NCI-H2196 treated with DMSO at 0.1 percent for 48 hours (cell line): Measurements from ENCODE around the gene ZP1.
"Not testable (repeated sequence)": the region's sequence is repeated elsewhere in the genome, so short reads cannot be mapped to it uniquely, and the experiment has no call there.

Experiments
- DNase-seq: peaks from one replicate; lab custom pipeline; 2025; ENCODE audit not compliant: unreplicated experiment; lab: John Stamatoyannopoulos, UW

Gene ZP1

GRCh38 chr11:60905551-60906113 lies 38.3 kb downstream of the ZP1 start:
- no peak for DNase-seq

GRCh38 chr11:60906132-60906972 lies 39.0 kb downstream of the ZP1 start, which contains the start of gene PRPF19:
PRPF19 (minus strand) TSS chr11:60906585; CDS start chr11:60906382, 203 bp downstream.
- peak; percentile 90 for DNase-seq

- DNase-seq: no peak
These were observed 41.5 kb downstream of the ZP1 start for GRCh38 chr11:60908803-60909202.

GRCh38 chr11:60909680-60910280 lies 42.4 kb downstream of the ZP1 start:
- not testable (repeated sequence) for DNase-seq

GRCh38 chr11:60910281-60910687 lies 42.9 kb downstream of the ZP1 start:
- no peak for DNase-seq

GRCh38 chr11:60910711-60911380 lies 43.5 kb downstream of the ZP1 start:
- no peak for DNase-seq

GRCh38 chr11:60912223-60912850 lies 45.0 kb downstream of the ZP1 start:
- no peak for DNase-seq

- no peak for DNase-seq
These were observed 45.6 kb downstream of the ZP1 start for GRCh38 chr11:60912851-60913528.

GRCh38 chr11:60913793-60914632 lies 46.7 kb downstream of the ZP1 start, which contains the start of gene TMEM109:
TMEM109 (plus strand) TSS chr11:60914158; CDS start chr11:60919694, 5,536 bp downstream.
- DNase-seq: peak; percentile 88

GRCh38 chr11:60914633-60915247 lies 47.4 kb downstream of the ZP1 start:
- DNase-seq: no peak

GRCh38 chr11:60915248-60915914 lies 48.0 kb downstream of the ZP1 start:
- DNase-seq: no peak

GRCh38 chr11:60916669-60917206 lies 49.4 kb downstream of the ZP1 start:
- DNase-seq: no peak

- no peak for DNase-seq
These were observed 49.9 kb downstream of the ZP1 start for GRCh38 chr11:60917267-60917666.

- DNase-seq: no peak
These were observed 51.1 kb downstream of the ZP1 start for GRCh38 chr11:60918251-60918938.

GRCh38 chr11:60918939-60919265 lies 51.6 kb downstream of the ZP1 start:
- no peak for DNase-seq

- no peak for DNase-seq
These were observed 52.0 kb downstream of the ZP1 start for GRCh38 chr11:60919320-60919719.

GRCh38 chr11:60919956-60920355 lies 52.6 kb downstream of the ZP1 start:
- no peak for DNase-seq

- DNase-seq: no peak
These were observed 53.9 kb downstream of the ZP1 start for GRCh38 chr11:60921259-60921658.
